Measurements from ENCODE around the gene ITIH4.

Gene ITIH4

GRCh38 chr3:52829906-52830463 is 487 bp downstream of the ITIH4 start:
- peak; percentile 85 for DNase-seq

- DNase-seq = no peak
These were observed 990 bp downstream of the ITIH4 start for GRCh38 chr3:52829482-52829881.

- DNase-seq = no peak
These were observed 2.6 kb downstream of the ITIH4 start for GRCh38 chr3:52827866-52828376.

- no peak for DNase-seq
These were observed 3.0 kb downstream of the ITIH4 start for GRCh38 chr3:52827441-52827840.

- no peak for DNase-seq
These were observed 6.4 kb downstream of the ITIH4 start for GRCh38 chr3:52824037-52824436.

GRCh38 chr3:52822363-52822762 is 8.1 kb downstream of the ITIH4 start:
- no peak for DNase-seq

- no peak for DNase-seq
These were observed 9.7 kb downstream of the ITIH4 start for GRCh38 chr3:52820736-52821135.

GRCh38 chr3:52819936-52820335 is 10.5 kb downstream of the ITIH4 start:
- peak; percentile 14 for DNase-seq

- DNase-seq = no peak
These were observed 12.6 kb downstream of the ITIH4 start for GRCh38 chr3:52817860-52818259.

- no peak for DNase-seq
These were observed 13.3 kb downstream of the ITIH4 start for GRCh38 chr3:52817221-52817620.

- no peak for DNase-seq
These were observed 13.8 kb downstream of the ITIH4 start for GRCh38 chr3:52816654-52817053.

GRCh38 chr3:52816199-52816598 is 14.3 kb downstream of the ITIH4 start:
- DNase-seq = no peak

- no peak for DNase-seq
These were observed 16.7 kb downstream of the ITIH4 start for GRCh38 chr3:52813810-52814209.

GRCh38 chr3:52811452-52812011 is 18.9 kb downstream of the ITIH4 start:
- DNase-seq = peak; percentile 10

GRCh38 chr3:52810923-52811322 is 19.5 kb downstream of the ITIH4 start:
- no peak for DNase-seq

- peak; percentile 64 for DNase-seq
These were observed 20.7 kb downstream of the ITIH4 start for GRCh38 chr3:52809662-52810377.

- no peak for DNase-seq
These were observed 21.3 kb downstream of the ITIH4 start for GRCh38 chr3:52809149-52809548.

GRCh38 chr3:52805270-52806039 is 25.0 kb downstream of the ITIH4 start:
- no peak for DNase-seq

- no peak for DNase-seq
These were observed 28.6 kb downstream of the ITIH4 start for GRCh38 chr3:52801839-52802238.

- DNase-seq = no peak
These were observed 30.4 kb downstream of the ITIH4 start for GRCh38 chr3:52800079-52800478.

GRCh38 chr3:52798978-52799476 is 31.4 kb downstream of the ITIH4 start:
- DNase-seq = no peak

GRCh38 chr3:52798376-52798977 is 32.0 kb downstream of the ITIH4 start:
- DNase-seq = no peak

- DNase-seq = no peak
These were observed 34.1 kb downstream of the ITIH4 start for GRCh38 chr3:52796411-52796810.

Data from NCI-H2029 (cell line).